ENCODE results near the gene RABGAP1L.
"Not testable (repeated sequence)": the region's sequence is repeated elsewhere in the genome, so short reads cannot be mapped to it uniquely, and the experiment has no call there.

The RABGAP1L gene

GRCh38 chr1:174156437-174156836 lies 2.9 kb upstream of the RABGAP1L start:
- DNase-seq: no peak

DNA sequence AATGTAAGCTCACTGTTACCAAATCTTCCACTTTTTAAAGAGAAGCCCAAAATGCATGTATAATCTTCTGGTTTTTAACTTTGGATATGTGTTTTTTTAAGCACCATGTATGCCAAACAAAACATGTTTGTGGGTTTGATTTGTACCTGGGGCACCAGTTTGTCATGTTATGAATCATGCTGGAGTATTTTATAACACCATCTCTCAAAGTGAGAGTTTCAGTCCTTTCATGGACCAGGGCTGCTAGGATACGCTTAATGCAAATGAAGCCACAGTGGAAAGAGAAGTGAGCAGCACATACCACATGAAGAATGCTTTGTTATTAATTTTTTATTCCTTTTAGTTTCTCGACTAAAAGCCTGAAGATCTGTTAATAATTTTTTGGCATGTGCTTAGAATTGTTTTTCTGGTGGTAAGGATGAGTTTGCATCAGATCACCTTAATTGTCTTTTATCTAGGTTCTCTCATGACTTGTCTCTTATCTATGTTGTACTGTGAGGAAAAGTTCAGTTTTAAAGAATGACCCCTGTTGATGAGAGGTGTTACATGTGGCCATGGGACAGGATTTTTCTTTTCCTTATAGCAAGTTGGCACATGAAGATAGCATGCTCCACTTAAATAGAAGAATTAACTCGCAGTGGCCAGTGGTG lies 2.0 kb upstream of the RABGAP1L start:
- DNase-seq: no peak

- no peak for DNase-seq
Observed at GRCh38 chr1:174158767-174159251, 511 bp upstream of the RABGAP1L start.

DNA sequence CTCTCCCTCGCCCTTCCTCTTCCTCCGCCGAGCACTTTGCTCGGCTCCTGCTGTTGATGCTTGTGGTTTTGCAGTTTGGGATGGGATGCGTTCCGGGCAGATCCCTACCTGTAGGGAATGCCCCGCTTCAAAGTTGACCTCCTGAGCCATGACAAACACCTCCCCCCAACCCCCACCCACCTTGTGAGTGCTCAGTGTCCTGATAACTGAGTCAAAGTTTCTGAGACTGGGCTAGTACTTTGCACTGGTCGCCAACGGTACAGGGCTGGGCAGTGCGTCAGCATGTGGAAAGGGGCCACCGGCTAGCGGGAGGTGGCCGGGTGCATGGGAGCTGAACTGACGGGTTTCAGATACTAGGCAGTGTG lies 771 bp downstream of the RABGAP1L start:
- DNase-seq: no peak

GRCh38 chr1:174160603-174161002 lies 1.3 kb downstream of the RABGAP1L start:
- DNase-seq: no peak

- DNase-seq: no peak
Observed at GRCh38 chr1:174161813-174162212, 2.5 kb downstream of the RABGAP1L start.

DNA sequence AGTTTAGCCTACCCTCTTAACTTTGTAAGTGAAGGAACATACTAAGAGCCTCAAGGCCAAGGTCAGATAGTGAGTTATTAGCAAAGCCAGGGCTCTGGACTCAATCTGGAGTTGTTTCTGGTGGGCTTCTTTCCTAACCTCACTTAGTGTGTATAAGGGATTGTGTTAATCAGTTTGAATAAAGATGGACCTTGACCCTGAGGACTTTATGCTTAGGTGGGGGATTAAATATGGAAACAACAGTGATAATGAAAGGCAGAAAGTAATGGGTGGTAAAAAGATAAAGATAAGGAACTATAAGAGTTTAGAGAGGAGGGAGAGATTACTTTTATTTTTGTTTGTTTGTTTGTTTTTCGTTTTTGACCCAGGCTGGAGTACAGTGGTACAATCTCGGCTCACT lies 5.5 kb downstream of the RABGAP1L start:
- no peak for DNase-seq

DNA sequence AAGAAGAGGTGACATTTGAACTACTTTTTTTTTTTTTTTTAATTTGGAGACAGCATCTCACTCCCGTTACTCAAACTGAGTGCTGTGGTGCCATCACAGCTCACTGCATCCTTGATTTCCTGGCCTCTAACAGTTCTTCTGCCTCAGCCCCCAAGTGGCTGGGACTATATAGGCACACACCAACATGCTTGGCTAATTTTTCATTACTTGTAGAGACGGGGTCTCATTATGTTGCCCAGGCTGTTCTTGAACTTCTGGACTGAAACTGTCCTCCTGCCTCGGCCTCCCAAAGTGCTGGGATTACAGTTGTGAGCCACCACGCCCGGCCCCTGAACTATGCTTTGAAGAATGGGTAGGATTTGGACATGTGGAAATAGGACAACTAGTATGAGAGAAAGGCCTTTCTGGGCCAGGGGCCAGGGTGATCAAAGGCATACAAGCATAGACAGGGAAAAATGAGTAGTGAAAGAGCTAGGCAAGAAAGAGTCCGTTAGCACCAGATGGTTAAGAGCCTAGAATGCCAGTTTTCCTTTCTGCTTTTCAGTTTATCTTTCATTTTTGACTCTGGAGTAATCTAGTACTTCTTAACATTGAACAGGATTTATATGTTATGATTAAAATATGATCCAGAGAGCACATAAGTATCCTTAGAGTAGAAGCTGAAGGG lies 6.3 kb downstream of the RABGAP1L start:
- DNase-seq: no peak

DNA sequence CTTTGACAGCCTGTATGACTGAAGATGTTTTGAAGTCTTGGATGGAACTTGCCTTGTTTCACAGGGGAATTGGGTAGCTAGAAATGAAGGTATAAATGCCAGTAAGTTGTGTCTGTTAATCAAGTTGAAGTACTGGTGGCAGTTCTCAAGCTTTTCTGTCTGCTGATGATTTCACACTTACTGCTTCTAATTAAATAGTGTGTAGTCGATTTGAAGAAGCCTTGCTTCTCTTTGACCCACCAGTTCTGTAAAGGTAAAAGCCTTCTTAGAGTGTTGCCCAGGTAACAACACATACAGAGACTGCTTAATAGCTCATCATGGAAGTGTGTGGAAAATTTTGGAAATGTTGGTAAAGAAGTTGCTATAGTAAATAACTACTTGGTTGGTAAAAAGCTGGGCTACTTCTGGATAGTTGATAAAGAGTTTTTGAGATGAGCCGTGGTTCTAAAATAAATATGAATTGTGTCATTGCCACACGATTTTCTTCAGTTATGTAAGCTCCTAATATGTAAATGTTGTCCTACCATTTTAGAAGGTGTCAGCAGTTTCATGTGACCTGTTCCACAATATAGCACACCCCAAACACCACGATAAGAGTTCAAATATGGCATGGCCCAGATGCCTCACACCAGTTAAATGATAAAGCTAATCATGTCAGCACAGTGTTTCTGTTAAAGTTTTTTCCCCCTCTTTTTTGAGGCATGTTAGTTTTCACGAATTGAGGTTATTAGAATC lies 7.4 kb downstream of the RABGAP1L start:
- no peak for DNase-seq

GRCh38 chr1:174167265-174167803 lies 8.0 kb downstream of the RABGAP1L start:
- DNase-seq: no peak

DNA sequence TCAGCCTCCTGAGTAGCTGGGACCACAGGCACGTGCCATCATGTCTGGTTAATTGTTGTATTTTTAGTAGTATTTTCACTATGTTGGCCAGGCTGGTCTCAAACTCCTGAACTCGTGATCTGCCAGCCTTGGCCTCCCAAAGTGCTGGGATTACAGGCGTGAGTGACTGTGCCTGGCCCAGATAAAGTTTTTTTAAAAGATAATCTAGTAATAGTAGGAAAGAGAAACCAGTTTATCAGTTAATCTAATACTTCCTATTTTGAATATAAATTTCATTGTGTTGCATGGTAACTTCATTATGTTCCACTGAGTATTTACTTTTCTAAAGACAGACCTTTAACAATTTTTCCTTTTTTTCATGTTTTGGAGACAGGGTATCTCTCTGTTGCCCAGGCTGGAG lies 10.0 kb downstream of the RABGAP1L start:
- DNase-seq: no peak

DNA sequence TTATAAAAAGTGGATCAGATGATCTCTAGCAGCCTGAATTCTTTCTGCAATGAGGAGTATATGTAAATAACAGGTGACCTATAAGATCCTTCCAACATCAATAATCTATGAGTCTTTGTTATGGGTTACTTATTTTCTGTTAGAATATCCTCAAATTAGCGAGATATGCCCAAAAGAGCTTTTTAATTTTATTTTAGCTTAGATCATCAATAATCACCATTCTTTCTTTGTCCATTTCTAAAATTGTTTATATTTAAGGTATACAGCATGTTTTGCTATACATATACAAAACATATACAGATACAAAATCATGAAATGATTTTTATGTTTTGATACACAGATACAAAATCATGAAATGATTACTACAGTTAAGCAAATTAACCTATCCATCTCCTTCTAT lies 11.8 kb downstream of the RABGAP1L start:
- DNase-seq: no peak

GRCh38 chr1:174174461-174175329 lies 15.4 kb downstream of the RABGAP1L start:
- DNase-seq: no peak

GRCh38 chr1:174178459-174178858 lies 19.1 kb downstream of the RABGAP1L start:
- DNase-seq: not testable (repeated sequence)

GRCh38 chr1:174189428-174190062 lies 30.2 kb downstream of the RABGAP1L start:
- DNase-seq: no peak

- no peak for DNase-seq
Observed at GRCh38 chr1:174190691-174191199, 31.4 kb downstream of the RABGAP1L start.

DNA sequence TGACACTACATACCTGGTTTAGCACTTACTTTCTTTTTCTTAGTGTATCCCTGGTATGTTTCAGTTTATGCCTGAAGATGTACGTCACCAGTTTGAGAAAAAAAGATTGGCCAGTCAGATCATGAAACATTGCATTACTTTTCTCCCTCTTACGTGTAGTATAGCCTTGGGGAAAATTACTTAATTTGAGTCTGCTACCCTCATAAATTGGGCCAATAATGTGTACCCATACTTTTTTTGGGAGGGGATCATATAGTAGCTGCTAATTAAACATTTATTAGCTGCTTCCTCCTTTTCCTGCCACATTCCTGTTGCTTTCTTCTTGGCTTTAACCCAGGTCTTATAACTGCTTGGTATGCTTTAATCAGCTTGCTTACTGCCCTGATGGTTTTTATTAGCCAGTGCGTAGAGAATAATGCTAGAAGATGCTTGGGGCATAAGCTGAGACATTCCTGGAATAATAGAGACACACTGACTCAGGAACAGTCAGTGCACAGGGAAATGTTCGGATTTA lies 32.1 kb downstream of the RABGAP1L start:
- no peak for DNase-seq

DNA sequence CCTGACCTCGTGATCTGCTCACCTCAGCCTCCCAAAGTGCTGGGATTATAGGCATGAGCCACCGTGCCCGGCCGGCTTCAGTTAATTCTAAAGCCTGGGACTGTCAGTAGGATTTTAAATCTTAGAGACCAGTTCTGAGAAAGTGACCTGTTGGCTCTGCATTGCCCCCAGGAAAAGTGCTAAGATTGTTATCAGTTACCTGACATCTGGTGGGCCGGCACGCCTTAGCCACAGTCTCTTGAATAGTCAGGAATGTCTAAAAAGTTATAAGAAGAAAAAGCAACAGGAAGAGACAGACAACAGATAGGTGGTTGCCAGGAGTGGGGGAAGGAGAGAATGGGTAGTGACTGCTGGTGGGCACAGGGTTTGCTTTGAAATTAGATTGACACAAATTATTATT lies 35.1 kb downstream of the RABGAP1L start:
- DNase-seq: no peak

DNA sequence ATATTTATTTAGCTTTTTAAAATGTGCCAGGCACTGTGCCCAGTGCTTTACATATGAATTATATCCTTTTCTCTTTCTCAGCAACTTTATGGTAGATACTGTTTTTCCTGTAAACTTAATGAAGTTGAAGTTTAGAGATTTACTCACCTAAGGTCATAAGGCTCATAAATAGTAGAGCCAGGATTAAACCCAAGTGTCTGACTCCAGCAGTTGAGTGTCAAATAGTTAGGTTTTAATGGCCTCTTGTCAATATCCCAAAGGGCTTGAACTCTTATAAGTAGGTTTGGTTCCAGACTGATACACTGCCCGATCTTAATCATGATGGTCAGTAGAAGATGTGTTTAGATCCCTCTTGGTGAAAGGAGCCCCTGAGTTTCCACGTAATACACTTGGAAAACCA lies 37.8 kb downstream of the RABGAP1L start:
- no peak for DNase-seq

DNA sequence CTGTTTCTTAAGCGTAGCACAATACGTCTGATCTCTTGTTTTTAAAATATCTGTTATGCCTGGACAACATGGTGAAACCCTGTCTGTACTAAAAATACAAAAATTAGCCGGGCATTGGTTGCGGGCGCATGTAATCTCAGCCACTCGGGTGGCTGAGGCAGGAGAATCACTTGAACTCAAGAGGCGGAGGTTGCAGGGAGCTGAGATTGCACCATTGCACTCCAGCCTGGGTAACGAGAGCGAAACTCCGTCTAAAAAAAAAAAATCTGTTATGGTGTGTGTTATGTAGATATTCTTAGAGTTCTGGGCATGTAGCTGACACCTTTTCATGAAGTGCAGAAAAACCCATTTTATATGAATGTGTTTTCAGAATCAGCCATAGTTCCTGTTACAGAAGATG lies 38.2 kb downstream of the RABGAP1L start:
- DNase-seq: no peak

DNA sequence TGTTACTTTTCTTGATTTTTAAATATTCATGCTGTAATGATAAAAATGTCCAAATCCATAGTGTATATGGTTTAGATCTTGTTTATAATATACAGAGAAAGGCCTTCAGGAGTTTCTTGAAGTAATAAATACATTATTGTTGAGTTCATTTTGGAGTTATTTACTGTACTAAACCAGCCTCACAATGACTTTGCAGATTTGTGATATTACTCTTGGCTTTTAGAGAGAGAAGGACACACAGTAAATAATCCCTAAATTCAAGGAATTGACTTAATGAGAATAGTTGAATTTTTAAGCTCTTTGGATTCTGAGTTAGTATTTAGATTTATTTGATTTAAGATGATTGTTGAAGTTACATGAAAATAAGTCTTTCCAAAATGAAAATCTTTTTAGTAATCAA lies 38.9 kb downstream of the RABGAP1L start:
- no peak for DNase-seq

DNA sequence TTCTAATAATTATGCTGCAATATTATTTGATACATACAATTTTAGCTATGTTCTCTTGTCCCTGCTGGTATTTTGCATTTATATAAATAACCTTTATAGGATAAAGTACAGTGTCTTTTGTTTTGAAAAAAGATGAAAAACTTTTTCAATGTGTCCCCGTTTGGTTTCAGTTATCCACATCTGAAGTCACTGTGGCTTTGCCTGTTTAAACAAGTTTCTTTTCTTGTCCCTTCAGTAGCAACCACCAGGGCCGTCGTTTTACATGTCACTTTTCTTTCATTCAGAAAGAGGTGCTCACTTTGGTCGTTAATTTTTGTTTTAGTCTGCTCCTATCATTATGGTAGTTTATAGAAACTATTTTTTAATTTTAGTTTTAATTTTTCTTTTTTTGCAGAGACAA lies 41.4 kb downstream of the RABGAP1L start:
- no peak for DNase-seq
